CD4-positive, alpha-beta T cell treated with Interferon alpha-2 for 1 hour (primary cell): ENCODE results near the gene ABCA12.

Source experiments
- DNase-seq, 2 donors: peaks; one replicate each; pipeline ENCODE4 v3.0.0-alpha.2; 2020 to 2022

ABCA12 gene

DNA sequence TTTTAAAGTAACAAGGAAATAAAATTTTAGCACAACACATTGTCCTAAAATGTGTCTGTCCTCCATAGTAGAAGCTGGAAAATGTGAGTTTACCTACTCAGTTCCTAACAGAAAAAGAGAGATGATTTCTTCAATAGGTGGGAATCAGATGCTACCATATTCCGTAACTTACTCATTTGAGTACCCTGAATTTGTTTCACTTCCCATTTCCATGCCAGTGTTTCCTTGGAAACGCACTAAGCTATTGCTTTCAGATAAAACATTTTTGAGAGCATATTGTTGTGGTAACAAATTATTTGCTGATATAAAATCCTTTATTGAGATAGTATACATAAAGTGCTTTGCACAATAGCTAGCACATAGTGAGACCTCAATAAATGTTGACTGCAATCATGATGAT, 191.5 kb downstream of the ABCA12 start:
- DNase-seq: no peak

DNA sequence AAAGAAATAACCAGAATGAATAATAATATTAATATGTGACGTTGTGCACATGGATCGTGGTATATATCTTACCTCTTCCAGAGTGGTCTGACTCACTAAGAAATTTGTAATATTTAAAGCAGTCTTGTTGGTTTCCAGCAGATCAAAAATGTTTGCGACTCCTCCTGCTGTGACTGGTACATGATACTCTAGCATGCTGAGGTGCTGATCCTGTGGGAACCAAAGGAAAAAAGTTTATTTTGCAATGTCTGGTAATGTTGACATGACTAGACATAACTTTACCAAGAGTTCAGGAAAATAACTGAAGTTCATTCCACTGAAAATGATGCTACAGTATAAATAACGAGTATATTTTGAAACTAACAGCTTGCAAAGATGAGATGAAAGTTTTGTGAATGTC, 204.4 kb downstream of the ABCA12 start:
- DNase-seq: no peak

DNA sequence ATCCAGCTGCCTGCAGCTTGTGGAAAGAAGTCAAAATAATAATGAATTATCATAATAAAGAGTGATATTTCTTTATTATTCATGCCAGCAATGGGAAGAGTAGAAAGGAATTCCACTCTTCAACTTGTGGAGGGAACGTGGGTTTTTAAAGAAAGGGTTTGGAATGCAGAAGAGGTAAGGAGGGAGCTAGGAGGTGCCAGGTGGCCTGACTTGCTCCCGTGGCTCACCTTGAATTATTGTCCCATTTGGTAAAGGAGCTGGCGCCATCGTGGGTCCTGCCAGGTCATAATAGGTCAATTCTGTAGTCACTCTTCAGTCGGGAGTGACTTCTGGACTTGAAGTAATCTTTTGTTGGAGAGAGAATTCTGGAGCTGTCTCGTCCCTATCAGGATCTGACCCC, 233.8 kb downstream of the ABCA12 start:
- DNase-seq: no peak

DNA sequence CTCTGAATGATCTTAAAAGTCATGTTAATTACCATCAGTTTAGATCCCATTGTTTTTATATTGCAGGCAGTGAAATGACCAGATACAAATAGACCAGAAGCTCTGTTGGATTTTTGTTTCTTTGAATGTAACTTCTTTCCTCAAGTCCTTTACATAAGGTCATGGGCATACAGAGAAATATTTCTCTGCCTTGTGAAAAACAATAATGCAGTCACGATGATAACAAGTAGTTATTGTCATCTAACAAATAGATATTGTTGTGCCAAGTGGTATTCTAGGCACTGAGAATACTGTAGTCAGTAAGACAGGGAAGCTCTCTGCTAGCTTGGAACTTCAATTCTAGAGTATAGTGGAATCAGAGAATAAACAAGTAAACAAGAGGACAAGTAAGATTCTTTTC, 234.2 kb downstream of the ABCA12 start:
- DNase-seq: no peak

DNA sequence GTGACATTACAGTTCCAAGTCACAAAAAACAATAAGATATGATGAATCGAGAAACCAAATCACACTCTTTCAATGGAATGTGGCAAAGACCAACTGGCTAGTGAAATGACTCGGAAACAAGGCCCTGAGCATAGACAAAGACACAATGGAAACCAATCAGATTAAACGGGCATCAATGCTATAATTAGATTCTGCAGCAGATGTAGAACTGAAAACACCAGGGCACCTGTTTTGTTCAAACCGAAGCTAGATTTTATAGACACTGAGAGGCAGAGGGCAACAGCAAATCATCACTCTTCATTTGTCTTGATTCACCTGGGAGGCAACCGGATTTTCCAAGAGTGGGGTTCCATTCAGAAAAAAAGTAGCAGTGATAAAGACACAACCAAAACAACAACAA, 236.1 kb downstream of the ABCA12 start:
- DNase-seq: no peak

DNA sequence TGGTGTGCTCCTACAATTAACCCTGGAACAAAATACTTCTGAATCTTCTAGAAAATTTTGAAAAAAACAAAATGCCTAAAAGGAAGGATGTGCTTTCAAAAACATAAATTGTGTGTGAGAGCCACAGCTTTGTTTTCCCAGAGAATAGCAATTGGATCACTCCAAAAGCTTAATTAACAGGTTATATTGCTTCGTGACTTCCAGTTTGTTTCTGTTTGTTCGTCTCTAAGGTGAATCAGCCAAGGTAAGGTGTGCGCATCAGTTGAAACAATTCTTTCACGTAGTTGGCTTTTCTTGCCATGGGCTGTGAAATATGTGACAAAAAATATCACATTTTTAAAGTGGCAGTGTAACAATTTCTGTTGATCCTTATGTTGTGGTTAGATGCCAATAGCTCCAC, 238.7 kb downstream of the ABCA12 start:
- DNase-seq: no peak

GRCh38 chr2:214896274-214896673, 242.2 kb downstream of the ABCA12 start:
- DNase-seq: no peak

GRCh38 chr2:214895469-214895868, 243.0 kb downstream of the ABCA12 start:
- no peak for DNase-seq

GRCh38 chr2:214889301-214889700, 249.1 kb downstream of the ABCA12 start:
- DNase-seq: no peak

DNA sequence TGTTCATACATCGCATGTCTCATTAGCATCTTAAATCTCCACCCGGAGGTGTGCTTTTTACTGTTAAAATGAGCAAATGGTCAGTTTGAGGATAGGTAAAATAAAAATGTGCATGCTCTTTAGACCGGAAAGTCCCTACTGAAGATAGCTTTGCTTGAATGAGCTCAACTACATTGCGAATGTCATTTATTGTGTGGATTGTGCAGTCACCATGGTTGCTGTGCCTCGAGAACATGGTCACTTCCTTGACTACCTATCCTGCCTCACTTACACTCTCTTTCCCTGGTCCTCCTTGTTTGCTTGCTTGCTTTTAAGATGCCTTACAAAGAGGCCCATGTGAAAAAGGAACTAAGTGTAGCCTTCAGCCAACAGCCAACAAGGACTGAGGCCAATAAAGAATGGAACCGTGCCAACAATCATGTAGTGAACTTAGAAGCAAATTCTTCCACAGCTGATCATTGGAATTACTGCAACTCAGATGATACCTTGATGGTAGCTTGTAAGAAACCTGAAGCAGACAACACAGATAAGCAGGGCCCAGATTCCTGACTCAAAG, 256.7 kb downstream of the ABCA12 start:
- DNase-seq: no peak
